ENCODE measurements around the gene FGD2.

DNA sequence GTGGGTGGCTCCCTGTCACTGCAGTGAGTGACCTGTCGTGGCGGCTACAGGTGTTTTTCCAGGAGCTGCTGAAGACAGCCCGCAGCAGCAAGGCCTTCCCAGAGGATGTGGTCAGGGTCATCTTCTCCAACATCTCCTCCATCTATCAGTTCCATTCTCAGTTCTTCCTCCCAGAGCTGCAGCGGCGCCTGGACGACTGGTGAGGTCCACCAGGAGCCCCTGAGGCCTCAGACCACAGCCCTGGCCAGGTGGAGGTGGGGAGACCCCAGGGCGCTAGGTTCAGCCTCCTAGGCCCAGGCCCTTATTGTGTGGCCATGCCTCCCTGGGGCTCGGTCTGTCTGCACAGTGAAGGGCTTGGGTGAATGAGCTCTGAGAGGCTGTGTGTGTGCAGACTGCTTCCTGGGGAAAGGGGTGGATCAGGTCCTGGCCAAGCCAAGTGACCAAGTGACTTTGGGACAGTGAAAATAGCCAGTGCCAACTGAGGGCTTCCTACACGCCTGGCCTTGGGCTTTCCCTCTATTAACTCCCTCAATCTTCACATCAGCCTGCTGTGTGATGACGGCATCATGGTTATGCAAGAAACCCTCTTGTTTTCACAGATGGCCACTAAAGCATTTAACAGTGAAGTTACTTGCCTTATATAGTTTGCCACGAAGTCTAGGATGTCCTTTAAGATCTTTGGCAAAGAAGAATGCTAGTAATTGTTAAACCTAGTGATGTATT is 6.4 kb downstream of the FGD2 start:
- TF ChIP-seq, protein P1, sequence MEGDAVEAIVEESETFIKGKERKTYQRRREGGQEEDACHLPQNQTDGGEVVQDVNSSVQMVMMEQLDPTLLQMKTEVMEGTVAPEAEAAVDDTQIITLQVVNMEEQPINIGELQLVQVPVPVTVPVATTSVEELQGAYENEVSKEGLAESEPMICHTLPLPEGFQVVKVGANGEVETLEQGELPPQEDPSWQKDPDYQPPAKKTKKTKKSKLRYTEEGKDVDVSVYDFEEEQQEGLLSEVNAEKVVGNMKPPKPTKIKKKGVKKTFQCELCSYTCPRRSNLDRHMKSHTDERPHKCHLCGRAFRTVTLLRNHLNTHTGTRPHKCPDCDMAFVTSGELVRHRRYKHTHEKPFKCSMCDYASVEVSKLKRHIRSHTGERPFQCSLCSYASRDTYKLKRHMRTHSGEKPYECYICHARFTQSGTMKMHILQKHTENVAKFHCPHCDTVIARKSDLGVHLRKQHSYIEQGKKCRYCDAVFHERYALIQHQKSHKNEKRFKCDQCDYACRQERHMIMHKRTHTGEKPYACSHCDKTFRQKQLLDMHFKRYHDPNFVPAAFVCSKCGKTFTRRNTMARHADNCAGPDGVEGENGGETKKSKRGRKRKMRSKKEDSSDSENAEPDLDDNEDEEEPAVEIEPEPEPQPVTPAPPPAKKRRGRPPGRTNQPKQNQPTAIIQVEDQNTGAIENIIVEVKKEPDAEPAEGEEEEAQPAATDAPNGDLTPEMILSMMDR (IDR thresholded peaks at IDR 0.05; ENCODE audit: low read depth, low read length, poor library complexity, severe bottlenecking), result no peak
- TF ChIP-seq EZH2phosphoT487 (IDR thresholded peaks at IDR 0.05; ENCODE audit: borderline replicate concordance, low read length), result no peak
